Suprapubic skin (tissue), 4 donors: ENCODE measurements around the gene HDLBP. TPM values are rescaled to one million over a fixed set of nuclear protein-coding genes. Genes with fewer than 3 reads are reported as not detected.

Experiments used
- DNase-seq, 2 donors: peaks; one replicate each; pipeline ENCODE4 v3.0.0-alpha.2; 2019; ENCODE audit warnings: low spot score in 2 of 2
- H3K27ac ChIP-seq: fragments of 200-600 bp; sonication (generic); one replicate; pipeline ENCODE4 v1.5.1; 2019
- H3K27me3 ChIP-seq: fragments of 200-600 bp; sonication (generic); one replicate; pipeline ENCODE4 v1.5.1; 2019
- H3K36me3 ChIP-seq: fragments of 200-600 bp; sonication (generic); one replicate; pipeline ENCODE4 v1.5.1; 2019
- H3K4me1 ChIP-seq: fragments of 200-600 bp; sonication (generic); one replicate; pipeline ENCODE4 v1.5.1; 2019
- H3K4me3 ChIP-seq: fragments of 200-600 bp; sonication (generic); one replicate; pipeline ENCODE4 v1.5.1; 2019; ENCODE audit warnings: mild to moderate bottlenecking
- H3K9me3 ChIP-seq: fragments of 200-600 bp; sonication (generic); one replicate; pipeline ENCODE4 v1.5.1; 2019
- EP300 ChIP-seq: sonication (generic); formaldehyde crosslinking; IDR thresholded peaks from one replicate; pipeline ENCODE4 v1.6.1; 2017; ENCODE audit warnings: antibody characterized with exemption
- POLR2A ChIP-seq, 2 donors: fragments of 450-650 bp; IDR thresholded peaks; one replicate each; pipeline ENCODE4 v1.6.1; 2017; ENCODE audit warnings: antibody characterized with exemption in 2 of 2, mild to moderate bottlenecking in 2 of 2, moderate library complexity in 2 of 2
- POLR2AphosphoS5 ChIP-seq, 3 donors: sonication (generic); formaldehyde crosslinking; IDR thresholded peaks; one replicate each; pipeline ENCODE4 v1.6.1; 2017; ENCODE audit warnings: antibody characterized with exemption in 3 of 3
- WGBS: methylation state at CpG from one replicate; pipeline ENCODE4 v1.1.5; 2018; 5-methylcytosine and 5-hydroxymethylcytosine counted together
- total RNA-seq, 4 donors: library from RNA; depleted of rRNA; stranded (reverse); fragments of >200 nt; gene quantifications; one replicate each; pipeline ENCODE4 v1.1.0, GENCODE V29; 2016
- TF ChIP-seq, protein P1 (sequence below), 2 donors: fragments of 200-600 bp in 1 of 2; fragments of 450-650 bp in 1 of 2; sonication (generic) in 1 of 2; IDR thresholded peaks; one replicate each; pipeline ENCODE4 v1.5.1; 2016 to 2019; ENCODE audit warnings: antibody characterized with exemption in 2 of 2, mild to moderate bottlenecking in 1 of 2, moderate library complexity in 1 of 2

The HDLBP gene
- total RNA-seq, 4 donors from 2014 or later, result 263 to 400 (median 287) TPM

DNA sequence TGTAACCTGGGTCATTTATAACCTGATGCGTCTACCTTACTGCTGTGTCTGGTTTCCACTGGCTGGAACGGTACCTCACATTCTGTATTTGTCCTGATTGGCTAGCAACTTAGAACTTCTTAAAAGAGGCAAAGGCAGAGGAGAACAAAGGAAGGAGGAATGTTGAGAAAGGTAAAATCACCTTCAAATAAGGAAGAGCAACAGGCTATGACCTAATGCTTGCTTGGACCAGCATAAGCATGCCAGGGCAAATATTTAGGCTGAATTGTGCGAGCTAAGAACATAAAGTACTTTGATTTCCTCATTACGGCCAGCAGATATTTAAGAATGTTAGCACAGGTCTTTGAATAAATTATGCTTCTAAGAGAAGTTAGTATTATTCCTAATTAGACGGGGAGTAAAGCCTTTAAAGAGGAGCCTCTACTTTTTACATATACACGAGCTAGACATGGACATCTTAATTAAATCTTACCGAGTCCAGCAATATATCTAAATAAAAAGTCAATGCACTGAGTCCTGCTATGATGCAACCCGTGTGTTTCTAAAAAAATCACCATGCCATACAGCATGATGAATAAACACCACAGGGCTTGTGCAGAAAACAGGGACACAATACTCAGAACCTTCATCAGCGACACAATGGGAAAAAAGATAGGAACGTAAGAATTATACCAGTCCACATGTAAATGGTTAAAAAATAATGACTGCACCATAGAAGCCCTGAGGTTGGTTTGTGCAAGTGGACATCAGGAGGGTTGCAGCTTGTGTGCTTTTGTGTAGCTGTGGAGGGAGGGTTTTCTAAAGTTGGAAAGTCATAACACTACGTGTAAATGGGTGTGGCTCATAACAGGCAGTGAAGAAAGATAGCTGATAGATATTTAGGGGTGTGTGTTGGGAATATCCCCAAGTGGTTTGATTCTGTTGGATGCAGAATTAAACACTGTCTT is 14.5 kb upstream of the HDLBP start:
- no peaks in the 10 kb centered on the region for H3K9me3 ChIP-seq
- TF ChIP-seq EP300, result no peak
- no peak for TF ChIP-seq POLR2A (IDR thresholded peaks at IDR 0.05)
- H3K4me1 ChIP-seq, result peaks cover 11% of the 10 kb centered on the region
- H3K4me3 ChIP-seq, result no peak overlapping the region
- H3K27me3 ChIP-seq, result no peaks in the 10 kb centered on the region
- peaks cover 26% of the 10 kb centered on the region for H3K36me3 ChIP-seq
- no peak for DNase-seq
- H3K27ac ChIP-seq, result no peak overlapping the region
- WGBS, result 74% methylated on average over 11 of the region's 11 CpGs

DNA sequence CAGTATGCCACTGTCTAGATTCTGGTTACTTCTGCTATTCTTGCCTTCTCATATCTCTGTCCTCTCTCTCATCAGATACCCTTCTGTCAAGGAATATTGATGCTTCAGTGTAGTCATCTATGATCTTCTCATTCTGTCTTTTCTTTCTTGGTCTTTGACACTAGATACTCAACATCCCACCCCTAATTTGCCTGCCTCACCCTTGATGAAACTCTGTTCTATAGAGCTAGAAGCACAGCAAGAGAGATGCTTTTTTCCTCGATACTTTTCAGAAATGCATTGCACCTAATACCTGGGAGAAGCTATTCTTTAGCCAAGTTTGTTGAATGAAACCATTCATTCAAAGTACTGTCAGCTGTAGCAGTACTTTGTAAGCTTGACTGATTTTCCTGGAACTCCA is 9.8 kb upstream of the HDLBP start:
- TF ChIP-seq EP300 (no peak), POLR2AphosphoS5 (IDR thresholded peaks at IDR 0.05) (no peak), POLR2A (IDR thresholded peaks at IDR 0.05) (no peak)
- TF ChIP-seq, protein P1, sequence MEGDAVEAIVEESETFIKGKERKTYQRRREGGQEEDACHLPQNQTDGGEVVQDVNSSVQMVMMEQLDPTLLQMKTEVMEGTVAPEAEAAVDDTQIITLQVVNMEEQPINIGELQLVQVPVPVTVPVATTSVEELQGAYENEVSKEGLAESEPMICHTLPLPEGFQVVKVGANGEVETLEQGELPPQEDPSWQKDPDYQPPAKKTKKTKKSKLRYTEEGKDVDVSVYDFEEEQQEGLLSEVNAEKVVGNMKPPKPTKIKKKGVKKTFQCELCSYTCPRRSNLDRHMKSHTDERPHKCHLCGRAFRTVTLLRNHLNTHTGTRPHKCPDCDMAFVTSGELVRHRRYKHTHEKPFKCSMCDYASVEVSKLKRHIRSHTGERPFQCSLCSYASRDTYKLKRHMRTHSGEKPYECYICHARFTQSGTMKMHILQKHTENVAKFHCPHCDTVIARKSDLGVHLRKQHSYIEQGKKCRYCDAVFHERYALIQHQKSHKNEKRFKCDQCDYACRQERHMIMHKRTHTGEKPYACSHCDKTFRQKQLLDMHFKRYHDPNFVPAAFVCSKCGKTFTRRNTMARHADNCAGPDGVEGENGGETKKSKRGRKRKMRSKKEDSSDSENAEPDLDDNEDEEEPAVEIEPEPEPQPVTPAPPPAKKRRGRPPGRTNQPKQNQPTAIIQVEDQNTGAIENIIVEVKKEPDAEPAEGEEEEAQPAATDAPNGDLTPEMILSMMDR (IDR thresholded peaks at IDR 0.05), result no peak
- no peak for DNase-seq
- Histone ChIP-seq H3K9me3 (no peaks in the 10 kb centered on the region), H3K4me1 (peaks cover 46% of the 10 kb centered on the region), H3K4me3 (no peak overlapping the region), H3K27me3 (no peaks in the 10 kb centered on the region), H3K27ac (no peak overlapping the region), H3K36me3 (peaks cover 11% of the 10 kb centered on the region)
- 87% methylated on average over 1 of the region's 1 CpG for WGBS

- Histone ChIP-seq H3K36me3 (peaks cover 11% of the 10 kb centered on the region), H3K27me3 (no peaks in the 10 kb centered on the region), H3K9me3 (no peaks in the 10 kb centered on the region), H3K27ac (no peak overlapping the region), H3K4me1 (peaks cover 46% of the 10 kb centered on the region), H3K4me3 (no peak overlapping the region)
- TF ChIP-seq, protein P1 (IDR thresholded peaks at IDR 0.05), result no peak
- TF ChIP-seq POLR2AphosphoS5 (IDR thresholded peaks at IDR 0.05) (no peak), POLR2A (IDR thresholded peaks at IDR 0.05) (no peak), EP300 (no peak)
- no peak for DNase-seq
These were observed 9.3 kb upstream of the HDLBP start for GRCh38 chr2:241324775-241325174.

- H3K27me3 ChIP-seq, result no peaks in the 10 kb centered on the region
- H3K36me3 ChIP-seq, result peaks cover 3% of the 10 kb centered on the region
- 81% methylated on average over 5 of the region's 5 CpGs for WGBS
- no peaks in the 10 kb centered on the region for H3K9me3 ChIP-seq
- no peak for DNase-seq
- H3K27ac ChIP-seq, result no peak overlapping the region
- H3K4me3 ChIP-seq, result no peak overlapping the region
- peaks cover 50% of the 10 kb centered on the region for H3K4me1 ChIP-seq
- TF ChIP-seq, protein P1 (IDR thresholded peaks at IDR 0.05), result no peak
- no peak for TF ChIP-seq EP300
- TF ChIP-seq POLR2AphosphoS5 (IDR thresholded peaks at IDR 0.05), result no peak
- TF ChIP-seq POLR2A (IDR thresholded peaks at IDR 0.05), result no peak
These were observed 8.3 kb upstream of the HDLBP start for GRCh38 chr2:241323778-241324177.

DNA sequence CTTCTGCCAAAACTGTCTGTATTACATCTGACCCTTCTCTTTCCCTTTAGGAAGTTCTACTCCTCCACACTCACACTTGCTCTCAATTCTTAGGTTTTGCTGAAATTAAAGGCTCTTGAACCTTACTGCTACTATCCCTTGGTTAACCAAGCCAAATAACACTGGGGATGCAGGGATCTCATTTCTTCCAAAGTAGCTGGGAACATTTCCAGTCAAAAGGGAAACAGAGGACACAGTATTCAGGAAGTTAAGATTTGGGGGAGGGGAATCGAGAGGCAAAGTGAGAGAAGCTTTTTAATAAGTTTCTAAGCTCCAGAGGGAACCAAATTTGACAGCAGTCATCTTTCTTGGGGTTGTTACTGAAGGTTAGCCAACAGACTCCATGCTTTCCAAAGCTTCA is 6.4 kb upstream of the HDLBP start:
- H3K27ac ChIP-seq, result no peak overlapping the region
- TF ChIP-seq, protein P1 (IDR thresholded peaks at IDR 0.05), result no peak
- no peak for TF ChIP-seq EP300
- no peak overlapping the region for H3K4me3 ChIP-seq
- H3K36me3 ChIP-seq, result peaks cover 3% of the 10 kb centered on the region
- 44% methylated on average over 1 of the region's 1 CpG for WGBS
- no peaks in the 10 kb centered on the region for H3K27me3 ChIP-seq
- DNase-seq, result no peak
- peaks cover 69% of the 10 kb centered on the region for H3K4me1 ChIP-seq
- H3K9me3 ChIP-seq, result no peaks in the 10 kb centered on the region
